K562 (cell line): ENCODE results near the gene SLC14A1. TPM values are rescaled to one million over a fixed set of nuclear protein-coding genes. Genes with fewer than 3 reads are reported as not detected.

Source experiments
- CC2D1A ChIP-seq: fragments of 450-650 bp; IDR thresholded peaks from 2 replicates; pipeline ENCODE4 v1.6.1; 2017; ENCODE audit warnings: mild to moderate bottlenecking
- CREM ChIP-seq: IDR thresholded peaks from 2 replicates; pipeline ENCODE4 v1.6.1; 2014; ENCODE audit warnings: antibody characterized with exemption, low read depth
- HMGN3 ChIP-seq: IDR thresholded peaks from 2 replicates; pipeline ENCODE4 v1.6.1; 2011; ENCODE audit warnings: borderline replicate concordance, low read depth, mild to moderate bottlenecking, mixed read lengths, low read length; ENCODE audit not compliant: insufficient read length; ENCODE audit errors: extremely low read depth
- KLF16 ChIP-seq: IDR thresholded peaks from 2 replicates; pipeline ENCODE4 v1.6.1; 2016; ENCODE audit warnings: antibody characterized with exemption
- MTA2 ChIP-seq: fragments of 450-650 bp; IDR thresholded peaks from 2 replicates; pipeline ENCODE4 v1.6.1; 2016; ENCODE audit warnings: low read depth
- PML ChIP-seq: IDR thresholded peaks from 2 replicates; pipeline ENCODE4 v1.6.1; 2012; ENCODE audit warnings: low read length, inconsistent platforms
- RCOR1 ChIP-seq, 2 experiments: IDR thresholded peaks; 2 replicates each; pipeline ENCODE4 v1.6.1; 2012; ENCODE audit warnings: low read depth in 2 of 2, low read length in 2 of 2, borderline replicate concordance in 1 of 2, improper control_type of control experiment in 1 of 2
- TBL1XR1 ChIP-seq, 2 experiments: IDR thresholded peaks; 2 replicates each; pipeline ENCODE4 v1.6.1; 2012; ENCODE audit warnings: improper control_type of control experiment in 2 of 2, low read length in 2 of 2, mild to moderate bottlenecking in 1 of 2
- TCF3 ChIP-seq: sonication (generic); formaldehyde crosslinking; IDR thresholded peaks from 2 replicates; pipeline ENCODE4 v1.4.0; 2020; ENCODE audit warnings: mild to moderate bottlenecking, missing genetic modification reagents
- TCF7 ChIP-seq: sonication (generic); IDR thresholded peaks from 2 replicates; pipeline ENCODE4 v1.6.1; 2016; ENCODE audit warnings: antibody characterized with exemption, borderline replicate concordance
- TEAD4 ChIP-seq, 2 experiments: sonication (generic) in 1 of 2; formaldehyde crosslinking in 1 of 2; IDR thresholded peaks; 2 replicates each; pipeline versions ENCODE4 v1.6.1 to v1.8.0; 2012 to 2022; ENCODE audit warnings: borderline replicate concordance in 1 of 2, inconsistent platforms in 1 of 2, low read length in 1 of 2, mild to moderate bottlenecking in 1 of 2, missing genetic modification reagents in 1 of 2
- TRIM24 ChIP-seq, 2 experiments: fragments of 450-650 bp; IDR thresholded peaks; 2 replicates each; pipeline ENCODE4 v1.6.1; 2016
- ZNF766 ChIP-seq: fragments of 200-800 bp; sonication (Bioruptor generic); conservative IDR thresholded peaks from 2 replicates; pipeline ENCODE4 v1.6.1; 2016; ENCODE audit warnings: missing genetic modification characterization, missing compliant biosample characterization
- polyA plus RNA-seq, 8 experiments: library from polyadenylated mRNA; depleted of rRNA in 4 of 8; stranded (reverse) in 5 of 8; unstranded in 3 of 8; fragments of >200 nt; fragmentation: Nextera tagmentation in 2 of 8; fragmentation: Illumina TruSeq in 1 of 8; extraction: Ambion mirVana in 2 of 8; extraction: Trizol in 1 of 8; gene quantifications; 2 replicates each; pipeline versions ENCODE4 v1.2.1 to v1.2.3, GENCODE V29; 2011 to 2014; ENCODE audit warnings: inconsistent platforms in 1 of 8, missing spikeins in 1 of 8
- total RNA-seq, 7 experiments: library from RNA; depleted of rRNA in 6 of 7; stranded (reverse); fragments of >200 nt in 6 of 7; fragmentation: Illumina TruSeq in 2 of 7; extraction: Trizol in 2 of 7; gene quantifications; 2 replicates each; pipeline versions ENCODE4 v1.2.1 to v1.2.3, GENCODE V29; 2011 to 2021; ENCODE audit warnings: low replicate concordance in 1 of 7
- TF ChIP-seq, protein P1 (sequence below): fragments of 200-800 bp; sonication (Bioruptor generic); IDR thresholded peaks from 2 replicates; pipeline ENCODE4 v1.6.1; 2017; ENCODE audit warnings: missing genetic modification characterization, missing compliant biosample characterization
- TF ChIP-seq, protein P2 (sequence below), 2 experiments: fragments of 150-350 bp in 1 of 2; IDR thresholded peaks; 2 replicates each; pipeline ENCODE4 v1.6.1; 2012 to 2016; ENCODE audit warnings: low read depth in 2 of 2, low read length in 2 of 2, mild to moderate bottlenecking in 1 of 2, moderate library complexity in 1 of 2
- TF ChIP-seq, protein P3 (sequence below): fragments of 450-650 bp; formaldehyde crosslinking; IDR thresholded peaks from 2 replicates; pipeline ENCODE4 v1.4.0; 2020; ENCODE audit warnings: mild to moderate bottlenecking, moderate library complexity
- TF ChIP-seq, protein P4 (sequence below): conservative IDR thresholded peaks from 2 replicates; pipeline ENCODE4 v1.6.1; 2011; ENCODE audit warnings: low read depth, mild to moderate bottlenecking, low read length; ENCODE audit not compliant: control insufficient read depth
- TF ChIP-seq, protein P5 (sequence below): fragments of 450-650 bp; formaldehyde crosslinking; IDR thresholded peaks from 2 replicates; pipeline ENCODE4 v1.4.0; 2020; ENCODE audit warnings: mild to moderate bottlenecking, moderate library complexity

The SLC14A1 gene
- total and polyA plus RNA-seq, 9 of the 15 experiments (the other 6 are each of a cell fraction or from before 2014, with no cell fraction given), result 0.14 to 0.40 (median 0.20) TPM; not detected in 6

DNA sequence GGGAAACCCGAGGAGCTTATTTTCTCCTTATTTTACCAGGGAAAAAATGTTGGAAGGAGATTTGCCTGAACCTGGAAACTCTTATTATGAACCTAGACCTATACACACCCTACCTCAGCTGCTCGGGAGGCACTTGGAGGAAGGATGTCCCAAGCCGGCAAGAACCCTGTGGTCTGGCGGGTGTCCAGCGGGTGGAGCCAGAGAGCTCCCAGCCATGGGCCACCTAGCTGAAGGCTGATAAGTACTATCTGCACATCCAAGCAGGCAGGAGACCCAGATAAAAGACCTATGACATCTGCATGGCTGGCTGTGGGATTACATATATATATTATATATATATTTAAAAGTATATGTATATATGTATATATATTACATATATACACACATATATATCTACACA, 1.1 kb upstream of the SLC14A1 start (continued):
- TF ChIP-seq HMGN3 (peak; percentile 43), KLF16 (peak; percentile 88), ZNF766 (CRISPR knock-in tag) (peak; percentile 83), CREM (peak; percentile 60), CC2D1A (peak; percentile 61; the same call in 1 of the 2 replicates), TCF7 (0 out of 2 replicates have a peak, but pooled peaks have one; percentile 32), TCF3 (CRISPR knock-in tag) (peak; percentile 90), TEAD4 (IDR thresholded peaks at IDR 0.05; ENCODE audit: low read length) (peak; percentile 94), TEAD4 (CRISPR knock-in tag; IDR thresholded peaks at IDR 0.05; ENCODE audit: borderline replicate concordance) (no peak), TBL1XR1 (IDR thresholded peaks at IDR 0.05; ENCODE audit: low read length in 2 of 2) (peak in 1 of 2 experiments; percentile 57; a peak in 1 of 4 replicates), RCOR1 (IDR thresholded peaks at IDR 0.05; ENCODE audit: borderline replicate concordance in 1 of 2, low read depth in 2 of 2, low read length in 2 of 2) (peak in 1 of 2 experiments; percentile 65; a peak in 2 of 4 replicates), MTA2 (peak; percentile 84), PML (peak; percentile 86), TRIM24 (IDR thresholded peaks at IDR 0.05) (peak; percentile 62 to 68; a peak in 3 of 4 replicates)
- TF ChIP-seq, protein P1, sequence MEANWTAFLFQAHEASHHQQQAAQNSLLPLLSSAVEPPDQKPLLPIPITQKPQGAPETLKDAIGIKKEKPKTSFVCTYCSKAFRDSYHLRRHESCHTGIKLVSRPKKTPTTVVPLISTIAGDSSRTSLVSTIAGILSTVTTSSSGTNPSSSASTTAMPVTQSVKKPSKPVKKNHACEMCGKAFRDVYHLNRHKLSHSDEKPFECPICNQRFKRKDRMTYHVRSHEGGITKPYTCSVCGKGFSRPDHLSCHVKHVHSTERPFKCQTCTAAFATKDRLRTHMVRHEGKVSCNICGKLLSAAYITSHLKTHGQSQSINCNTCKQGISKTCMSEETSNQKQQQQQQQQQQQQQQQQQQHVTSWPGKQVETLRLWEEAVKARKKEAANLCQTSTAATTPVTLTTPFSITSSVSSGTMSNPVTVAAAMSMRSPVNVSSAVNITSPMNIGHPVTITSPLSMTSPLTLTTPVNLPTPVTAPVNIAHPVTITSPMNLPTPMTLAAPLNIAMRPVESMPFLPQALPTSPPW (CRISPR knock-in tag), result no peak; the same call in 1 of the 2 replicates
- TF ChIP-seq, protein P2, sequence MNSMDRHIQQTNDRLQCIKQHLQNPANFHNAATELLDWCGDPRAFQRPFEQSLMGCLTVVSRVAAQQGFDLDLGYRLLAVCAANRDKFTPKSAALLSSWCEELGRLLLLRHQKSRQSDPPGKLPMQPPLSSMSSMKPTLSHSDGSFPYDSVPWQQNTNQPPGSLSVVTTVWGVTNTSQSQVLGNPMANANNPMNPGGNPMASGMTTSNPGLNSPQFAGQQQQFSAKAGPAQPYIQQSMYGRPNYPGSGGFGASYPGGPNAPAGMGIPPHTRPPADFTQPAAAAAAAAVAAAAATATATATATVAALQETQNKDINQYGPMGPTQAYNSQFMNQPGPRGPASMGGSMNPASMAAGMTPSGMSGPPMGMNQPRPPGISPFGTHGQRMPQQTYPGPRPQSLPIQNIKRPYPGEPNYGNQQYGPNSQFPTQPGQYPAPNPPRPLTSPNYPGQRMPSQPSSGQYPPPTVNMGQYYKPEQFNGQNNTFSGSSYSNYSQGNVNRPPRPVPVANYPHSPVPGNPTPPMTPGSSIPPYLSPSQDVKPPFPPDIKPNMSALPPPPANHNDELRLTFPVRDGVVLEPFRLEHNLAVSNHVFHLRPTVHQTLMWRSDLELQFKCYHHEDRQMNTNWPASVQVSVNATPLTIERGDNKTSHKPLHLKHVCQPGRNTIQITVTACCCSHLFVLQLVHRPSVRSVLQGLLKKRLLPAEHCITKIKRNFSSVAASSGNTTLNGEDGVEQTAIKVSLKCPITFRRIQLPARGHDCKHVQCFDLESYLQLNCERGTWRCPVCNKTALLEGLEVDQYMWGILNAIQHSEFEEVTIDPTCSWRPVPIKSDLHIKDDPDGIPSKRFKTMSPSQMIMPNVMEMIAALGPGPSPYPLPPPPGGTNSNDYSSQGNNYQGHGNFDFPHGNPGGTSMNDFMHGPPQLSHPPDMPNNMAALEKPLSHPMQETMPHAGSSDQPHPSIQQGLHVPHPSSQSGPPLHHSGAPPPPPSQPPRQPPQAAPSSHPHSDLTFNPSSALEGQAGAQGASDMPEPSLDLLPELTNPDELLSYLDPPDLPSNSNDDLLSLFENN (IDR thresholded peaks at IDR 0.05; ENCODE audit: low read depth in 2 of 2, low read length in 2 of 2), result peak in 1 of 2 experiments; percentile 70; a peak in 2 of 4 replicates
- TF ChIP-seq, protein P3, sequence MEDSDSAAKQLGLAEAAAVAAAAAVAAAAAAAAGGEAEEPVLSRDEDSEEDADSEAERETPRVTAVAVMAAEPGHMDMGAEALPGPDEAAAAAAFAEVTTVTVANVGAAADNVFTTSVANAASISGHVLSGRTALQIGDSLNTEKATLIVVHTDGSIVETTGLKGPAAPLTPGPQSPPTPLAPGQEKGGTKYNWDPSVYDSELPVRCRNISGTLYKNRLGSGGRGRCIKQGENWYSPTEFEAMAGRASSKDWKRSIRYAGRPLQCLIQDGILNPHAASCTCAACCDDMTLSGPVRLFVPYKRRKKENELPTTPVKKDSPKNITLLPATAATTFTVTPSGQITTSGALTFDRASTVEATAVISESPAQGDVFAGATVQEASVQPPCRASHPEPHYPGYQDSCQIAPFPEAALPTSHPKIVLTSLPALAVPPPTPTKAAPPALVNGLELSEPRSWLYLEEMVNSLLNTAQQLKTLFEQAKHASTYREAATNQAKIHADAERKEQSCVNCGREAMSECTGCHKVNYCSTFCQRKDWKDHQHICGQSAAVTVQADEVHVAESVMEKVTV (CRISPR knock-in tag), result peak; percentile 40; the same call in 1 of the 2 replicates
- TF ChIP-seq, protein P4, sequence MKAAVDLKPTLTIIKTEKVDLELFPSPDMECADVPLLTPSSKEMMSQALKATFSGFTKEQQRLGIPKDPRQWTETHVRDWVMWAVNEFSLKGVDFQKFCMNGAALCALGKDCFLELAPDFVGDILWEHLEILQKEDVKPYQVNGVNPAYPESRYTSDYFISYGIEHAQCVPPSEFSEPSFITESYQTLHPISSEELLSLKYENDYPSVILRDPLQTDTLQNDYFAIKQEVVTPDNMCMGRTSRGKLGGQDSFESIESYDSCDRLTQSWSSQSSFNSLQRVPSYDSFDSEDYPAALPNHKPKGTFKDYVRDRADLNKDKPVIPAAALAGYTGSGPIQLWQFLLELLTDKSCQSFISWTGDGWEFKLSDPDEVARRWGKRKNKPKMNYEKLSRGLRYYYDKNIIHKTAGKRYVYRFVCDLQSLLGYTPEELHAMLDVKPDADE, result no peak
- TF ChIP-seq, protein P5, sequence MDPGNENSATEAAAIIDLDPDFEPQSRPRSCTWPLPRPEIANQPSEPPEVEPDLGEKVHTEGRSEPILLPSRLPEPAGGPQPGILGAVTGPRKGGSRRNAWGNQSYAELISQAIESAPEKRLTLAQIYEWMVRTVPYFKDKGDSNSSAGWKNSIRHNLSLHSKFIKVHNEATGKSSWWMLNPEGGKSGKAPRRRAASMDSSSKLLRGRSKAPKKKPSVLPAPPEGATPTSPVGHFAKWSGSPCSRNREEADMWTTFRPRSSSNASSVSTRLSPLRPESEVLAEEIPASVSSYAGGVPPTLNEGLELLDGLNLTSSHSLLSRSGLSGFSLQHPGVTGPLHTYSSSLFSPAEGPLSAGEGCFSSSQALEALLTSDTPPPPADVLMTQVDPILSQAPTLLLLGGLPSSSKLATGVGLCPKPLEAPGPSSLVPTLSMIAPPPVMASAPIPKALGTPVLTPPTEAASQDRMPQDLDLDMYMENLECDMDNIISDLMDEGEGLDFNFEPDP (CRISPR knock-in tag), result no peak
